Measurements from ENCODE around the gene OR6N1.

OR6N1 gene

GRCh38 chr1:158752155-158752712, 19.8 kb downstream of the OR6N1 start:
- no peak for DNase-seq (ENCODE audit: low spot score)

DNA sequence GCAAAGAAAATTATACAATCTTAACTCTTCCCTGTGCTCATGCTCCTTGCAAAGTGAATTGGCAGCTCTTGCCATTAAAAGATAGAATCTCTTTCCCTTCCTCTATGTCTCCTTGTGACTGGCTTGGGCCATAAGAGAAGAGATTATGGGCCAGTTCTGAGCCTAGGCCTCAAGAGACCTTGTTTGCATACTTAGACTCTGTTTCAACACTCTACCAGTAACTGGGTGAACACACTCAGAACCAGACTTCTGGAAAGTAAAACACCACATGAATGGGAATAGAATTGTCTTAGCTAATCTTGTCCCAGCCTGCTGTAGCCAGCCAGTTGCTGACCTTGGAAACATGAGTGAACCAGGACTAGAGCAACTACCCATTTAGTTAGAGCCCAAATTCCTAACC, 36.1 kb downstream of the OR6N1 start:
- DNase-seq (ENCODE audit: low spot score): no peak

- DNase-seq (ENCODE audit: low spot score): no peak
These were observed 39.5 kb downstream of the OR6N1 start for GRCh38 chr1:158732524-158732923.

- DNase-seq (ENCODE audit: low spot score): no peak
These were observed 40.3 kb downstream of the OR6N1 start for GRCh38 chr1:158731707-158732106.

DNA sequence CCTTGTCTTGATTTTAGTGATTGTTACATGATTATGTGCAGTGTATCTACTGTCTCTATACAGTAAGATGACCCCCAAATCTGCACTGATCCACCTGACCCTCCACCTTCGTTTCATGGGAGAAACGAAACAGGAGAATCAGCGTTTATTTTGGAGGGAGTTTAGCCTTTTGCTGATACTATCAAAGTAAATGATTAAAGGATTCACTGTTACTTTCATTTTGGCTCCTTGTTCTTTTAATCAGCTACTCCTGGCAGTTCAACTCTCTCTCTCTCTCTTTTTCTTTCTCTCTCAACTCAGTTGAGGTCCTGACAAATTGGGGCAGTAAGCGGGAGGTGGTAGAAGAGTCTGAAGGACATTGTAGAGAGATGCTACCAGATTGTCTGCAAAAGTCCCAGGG, 41.5 kb downstream of the OR6N1 start:
- no peak for DNase-seq (ENCODE audit: low spot score)

- DNase-seq (ENCODE audit: low spot score): no peak
These were observed 43.3 kb downstream of the OR6N1 start for GRCh38 chr1:158728510-158729225.

DNA sequence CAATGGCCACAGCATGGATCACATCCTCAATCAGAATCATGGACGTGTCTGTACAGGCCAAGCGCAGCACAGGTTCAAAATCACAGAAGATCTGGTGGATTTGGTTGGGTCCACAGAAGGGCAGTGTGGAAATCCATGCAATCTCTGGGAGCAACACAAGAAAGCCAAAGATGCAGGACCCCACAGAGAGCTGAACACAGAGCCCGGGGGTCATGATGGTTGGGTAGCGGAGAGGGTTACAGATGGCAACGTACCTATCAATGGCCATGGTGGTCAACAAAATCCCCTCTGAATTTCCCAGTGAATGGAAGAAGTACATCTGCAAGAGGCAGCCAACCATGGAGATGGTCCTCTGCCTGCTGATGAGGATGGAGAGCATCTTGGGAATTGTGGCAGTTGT, 47.6 kb downstream of the OR6N1 start:
- no peak for DNase-seq (ENCODE audit: low spot score)

GRCh38 chr1:158720620-158721019, 51.4 kb downstream of the OR6N1 start, which contains the start of gene OR6K3:
Gene OR6K3, minus strand, starts transcription at chr1:158720720. Its CDS starts 2,605 bp downstream, at chr1:158718115.
- DNase-seq (ENCODE audit: low spot score): no peak

DNA sequence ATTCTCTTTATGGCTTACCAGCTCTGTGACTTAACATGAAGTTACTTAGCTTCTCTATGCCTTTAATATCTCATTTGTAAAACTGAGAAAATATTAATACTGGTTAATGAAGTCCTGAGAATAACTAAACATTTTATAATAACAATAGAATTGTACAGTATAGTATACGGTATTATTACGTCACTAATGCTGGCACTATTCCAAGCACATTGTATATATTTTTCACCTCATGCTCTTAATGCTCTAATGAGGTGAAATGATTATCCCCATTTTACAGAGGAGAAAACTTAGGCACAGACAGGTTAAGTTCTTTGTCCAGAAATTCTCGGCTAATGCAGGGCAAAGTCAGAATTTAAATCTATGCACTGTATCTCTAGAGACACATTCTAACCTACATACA, 52.3 kb downstream of the OR6N1 start:
- no peak for DNase-seq (ENCODE audit: low spot score)

DNA sequence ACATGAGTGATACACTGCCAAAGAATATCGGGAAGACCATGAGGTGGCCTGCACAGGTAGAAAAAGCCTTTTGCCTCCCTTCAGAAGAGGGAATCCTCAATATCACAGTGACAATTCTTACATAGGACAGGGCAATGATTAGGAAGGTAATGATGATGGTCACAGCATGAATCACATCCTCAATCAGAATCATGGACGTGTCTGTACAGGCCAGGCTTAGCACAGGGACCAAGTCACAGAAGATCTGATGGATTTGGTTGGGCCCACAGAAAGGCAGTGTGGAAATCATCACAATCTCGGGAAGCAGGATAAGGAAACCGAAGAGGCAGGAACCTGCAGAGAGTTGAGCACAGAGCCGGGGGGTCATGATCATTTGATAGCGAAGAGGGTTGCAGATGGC, 54.7 kb downstream of the OR6N1 start:
- DNase-seq (ENCODE audit: low spot score): no peak

GRCh38 chr1:158716335-158716734, 55.7 kb downstream of the OR6N1 start:
- no peak for DNase-seq (ENCODE audit: low spot score)

DNA sequence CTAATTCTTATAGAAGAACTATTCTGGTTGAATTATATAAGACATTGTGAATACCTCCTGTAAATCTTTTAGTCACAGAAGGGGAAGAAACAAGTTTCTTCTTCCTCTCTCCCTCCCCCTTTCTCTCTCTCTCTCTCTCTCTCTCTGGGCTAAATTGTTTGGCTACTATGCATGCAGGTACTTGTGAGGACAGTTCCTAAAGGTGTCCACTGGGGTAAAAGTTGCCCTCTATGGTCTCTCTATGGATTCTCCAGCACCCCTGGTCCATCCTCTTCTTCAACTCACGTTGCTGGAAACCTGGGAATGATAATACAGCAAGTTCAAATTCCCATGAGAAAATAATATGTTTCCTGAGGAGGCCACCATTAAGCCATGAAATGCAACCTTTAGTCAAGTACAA, 57.2 kb downstream of the OR6N1 start:
- DNase-seq (ENCODE audit: low spot score): no peak

Data from AG08395 (cell line).